Keratinocyte (primary cell): ENCODE measurements around the gene ATIC.
"Not testable (repeated sequence)": the region's sequence is repeated elsewhere in the genome, so short reads cannot be mapped to it uniquely, and the experiment has no call there.

ENCODE experiments used
- EZH2 ChIP-seq: IDR thresholded peaks from one replicate; pipeline ENCODE4 v1.6.1; 2012; ENCODE audit warnings: inconsistent platforms, mild to moderate bottlenecking, low read length, moderate library complexity
- TF ChIP-seq, protein P1 (sequence below), 3 experiments: IDR thresholded peaks in 1 of 3; conservative IDR thresholded peaks in 1 of 3; optimal IDR thresholded peaks in 1 of 3; 2 replicates in 2 of 3; 3 replicates in 1 of 3; pipeline versions ENCODE3 to v1.5.1; 2011; ENCODE audit warnings: low read length in 3 of 3, mild to moderate bottlenecking in 3 of 3, moderate library complexity in 2 of 3, control low read depth in 1 of 3, inconsistent platforms in 1 of 3; ENCODE audit not compliant: insufficient read depth in 2 of 3; ENCODE audit errors: extremely low read depth in 1 of 3

DNA sequence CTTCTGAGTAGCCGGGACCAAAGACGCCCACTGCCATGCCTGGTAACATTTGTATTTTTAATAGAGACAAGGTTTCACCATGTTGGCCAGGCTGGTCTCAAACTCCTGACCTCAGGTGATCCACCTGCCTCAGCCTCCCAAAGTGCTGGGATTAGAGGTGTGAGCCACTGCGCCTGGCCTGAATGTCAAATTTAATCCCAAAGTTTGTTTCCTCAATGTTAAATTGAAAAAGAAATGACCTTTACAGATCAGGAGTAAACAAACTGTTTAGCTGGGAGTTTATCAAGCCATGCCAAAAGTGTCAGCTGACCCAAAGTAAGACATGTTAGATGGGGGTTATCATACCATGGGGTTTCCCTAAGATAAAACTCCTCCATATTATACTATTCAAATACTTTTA, 48.2 kb downstream of the ATIC start:
- not testable (repeated sequence) for TF ChIP-seq EZH2
- TF ChIP-seq, protein P1, sequence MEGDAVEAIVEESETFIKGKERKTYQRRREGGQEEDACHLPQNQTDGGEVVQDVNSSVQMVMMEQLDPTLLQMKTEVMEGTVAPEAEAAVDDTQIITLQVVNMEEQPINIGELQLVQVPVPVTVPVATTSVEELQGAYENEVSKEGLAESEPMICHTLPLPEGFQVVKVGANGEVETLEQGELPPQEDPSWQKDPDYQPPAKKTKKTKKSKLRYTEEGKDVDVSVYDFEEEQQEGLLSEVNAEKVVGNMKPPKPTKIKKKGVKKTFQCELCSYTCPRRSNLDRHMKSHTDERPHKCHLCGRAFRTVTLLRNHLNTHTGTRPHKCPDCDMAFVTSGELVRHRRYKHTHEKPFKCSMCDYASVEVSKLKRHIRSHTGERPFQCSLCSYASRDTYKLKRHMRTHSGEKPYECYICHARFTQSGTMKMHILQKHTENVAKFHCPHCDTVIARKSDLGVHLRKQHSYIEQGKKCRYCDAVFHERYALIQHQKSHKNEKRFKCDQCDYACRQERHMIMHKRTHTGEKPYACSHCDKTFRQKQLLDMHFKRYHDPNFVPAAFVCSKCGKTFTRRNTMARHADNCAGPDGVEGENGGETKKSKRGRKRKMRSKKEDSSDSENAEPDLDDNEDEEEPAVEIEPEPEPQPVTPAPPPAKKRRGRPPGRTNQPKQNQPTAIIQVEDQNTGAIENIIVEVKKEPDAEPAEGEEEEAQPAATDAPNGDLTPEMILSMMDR (optimal IDR thresholded peaks at IDR 0.05 in 1 of 3, IDR thresholded peaks at IDR 0.05 in 1 of 3, conservative IDR thresholded peaks at IDR 0.05 in 1 of 3; ENCODE audit: extremely low read depth in 1 of 3, insufficient read depth in 2 of 3, low read length in 3 of 3), result not testable (repeated sequence)
